Keratinocyte (primary cell): ENCODE measurements around the gene SPTBN5. TPM values are rescaled to one million over a fixed set of nuclear protein-coding genes. Genes with fewer than 3 reads are reported as not detected.

Experiments used
- DNase-seq: peaks from one replicate; pipeline ENCODE4 v3.0.0-alpha.2; 2011; ENCODE audit warnings: low read depth, missing footprints, low spot score
- FAIRE-seq: peaks from 2 replicates; lab custom pipeline; 2011; peaks lifted over from hg19 to GRCh38; lab: Jason Lieb, UNC
- H2AFZ ChIP-seq: 2 replicates; pipeline ENCODE4 v1.6.0; 2012; ENCODE audit warnings: low read length, control low read depth, inconsistent platforms; ENCODE audit not compliant: control insufficient read depth
- H3K27ac ChIP-seq: 2 replicates; pipeline ENCODE4 v1.5.1; 2011; ENCODE audit warnings: low read length; ENCODE audit not compliant: control insufficient read depth, insufficient read depth
- H3K27me3 ChIP-seq: 3 replicates; pipeline ENCODE4 v1.6.0; 2011; ENCODE audit warnings: low read length; ENCODE audit not compliant: control insufficient read depth, insufficient read depth; ENCODE audit errors: extremely low read depth
- H3K36me3 ChIP-seq, 2 experiments: 2 replicates in 1 of 2; 3 replicates in 1 of 2; pipeline ENCODE4 v1.5.1; 2011; ENCODE audit warnings: low read length in 2 of 2, mild to moderate bottlenecking in 1 of 2; ENCODE audit not compliant: control insufficient read depth in 2 of 2, insufficient read depth in 2 of 2; ENCODE audit errors: extremely low read depth in 1 of 2
- H3K4me1 ChIP-seq: 3 replicates; pipeline ENCODE4 v1.5.1; 2011; ENCODE audit warnings: low read length; ENCODE audit not compliant: control insufficient read depth, insufficient read depth; ENCODE audit errors: extremely low read depth
- H3K4me2 ChIP-seq: 3 replicates; pipeline ENCODE4 v1.6.0; 2011; ENCODE audit warnings: low read depth, low read length; ENCODE audit not compliant: control insufficient read depth, insufficient read depth; ENCODE audit errors: extremely low read depth
- H3K4me3 ChIP-seq, 3 experiments: fragments of 200-600 bp in 1 of 3; sonication (generic) in 1 of 3; 2 replicates in 2 of 3; 3 replicates in 1 of 3; pipeline ENCODE4 v1.5.1; 2011 to 2016; ENCODE audit warnings: low read length in 3 of 3, mild to moderate bottlenecking in 3 of 3, control low read depth in 2 of 3, inconsistent platforms in 1 of 3, low read depth in 1 of 3, mixed read lengths in 1 of 3, mixed run types in 1 of 3, moderate library complexity in 1 of 3; ENCODE audit not compliant: control insufficient read depth in 2 of 3, insufficient read depth in 2 of 3; ENCODE audit errors: extremely low read depth in 1 of 3
- H3K79me2 ChIP-seq: 2 replicates; pipeline ENCODE4 v1.6.0; 2012; ENCODE audit warnings: low read length; ENCODE audit not compliant: control insufficient read depth, insufficient read depth
- H3K9ac ChIP-seq: 3 replicates; pipeline ENCODE4 v1.6.0; 2011; ENCODE audit warnings: low read length; ENCODE audit not compliant: control insufficient read depth, insufficient read depth; ENCODE audit errors: extremely low read depth
- H3K9me1 ChIP-seq: 3 replicates; pipeline ENCODE4 v1.6.0; 2011; ENCODE audit warnings: low read length; ENCODE audit not compliant: control insufficient read depth, insufficient read depth; ENCODE audit errors: extremely low read depth
- H3K9me3 ChIP-seq: 2 replicates; pipeline ENCODE4 v1.5.1; 2012; ENCODE audit warnings: low read depth, low read length; ENCODE audit not compliant: control insufficient read depth
- H4K20me1 ChIP-seq: 3 replicates; pipeline ENCODE4 v1.6.0; 2011; ENCODE audit warnings: low read length; ENCODE audit not compliant: control insufficient read depth, insufficient read depth; ENCODE audit errors: extremely low read depth
- CTCF ChIP-seq, 3 experiments: IDR thresholded peaks in 1 of 3; conservative IDR thresholded peaks in 1 of 3; optimal IDR thresholded peaks in 1 of 3; 2 replicates in 2 of 3; 3 replicates in 1 of 3; pipeline versions ENCODE3 to v1.5.1; 2011; ENCODE audit warnings: low read length in 3 of 3, mild to moderate bottlenecking in 3 of 3, moderate library complexity in 2 of 3, control low read depth in 1 of 3, inconsistent platforms in 1 of 3; ENCODE audit not compliant: insufficient read depth in 2 of 3; ENCODE audit errors: extremely low read depth in 1 of 3
- EZH2 ChIP-seq: IDR thresholded peaks from one replicate; pipeline ENCODE4 v1.6.1; 2012; ENCODE audit warnings: inconsistent platforms, mild to moderate bottlenecking, low read length, moderate library complexity
- dilution Hi-C: fragments of 300-500 bp; cut with MboI; formaldehyde crosslinking; loops from one replicate; pipeline ENCODE4 v1.7.0; 2020; ENCODE audit warnings: low sequenced_read_pairs; ENCODE audit not compliant: extremely low pct_ligation_motif_present
- polyA plus RNA-seq, 5 experiments: library from polyadenylated mRNA; depleted of rRNA in 3 of 5; stranded (reverse) in 3 of 5; stranded (forward) in 1 of 5; unstranded in 1 of 5; fragments of >200 nt; gene quantifications; 1 replicate in 1 of 5; 2 replicates in 3 of 5; 3 replicates in 1 of 5; pipeline versions ENCODE4 v1.2.1 to v1.2.3, GENCODE V29; 2011 to 2012; ENCODE audit warnings: missing spikeins in 2 of 5, low read depth in 1 of 5, low replicate concordance in 1 of 5

Gene SPTBN5
- polyA plus RNA-seq, 1 donor (not counting 4 experiments of a cell fraction or from before 2014, with no cell fraction given) = 0.66 TPM

GRCh38 chr15:41817327-41817726, 76.5 kb downstream of the SPTBN5 start:
- no peaks in the 10 kb centered on the region for H3K4me1 ChIP-seq
- no peak overlapping the region for H3K4me3 ChIP-seq
- H3K27ac ChIP-seq = no peak overlapping the region
- no peaks in the 10 kb centered on the region for H3K9me1 ChIP-seq
- H2AFZ ChIP-seq = no peak overlapping the region
- no peaks in the 10 kb centered on the region for H3K27me3 ChIP-seq
- no peaks in the 10 kb centered on the region for H4K20me1 ChIP-seq
- peaks cover 6% of the 10 kb centered on the region for H3K79me2 ChIP-seq
- H3K36me3 ChIP-seq = peaks cover 75 to 92% of the 10 kb centered on the region in 2 experiments
- no peaks in the 10 kb centered on the region for H3K9me3 ChIP-seq
- dilution Hi-C loops = no loop called here
- no peak overlapping the region for H3K4me2 ChIP-seq
- no peak overlapping the region for H3K9ac ChIP-seq
- TF ChIP-seq EZH2 (no peak), CTCF (optimal IDR thresholded peaks at IDR 0.05 in 1 of 3, IDR thresholded peaks at IDR 0.05 in 1 of 3, conservative IDR thresholded peaks at IDR 0.05 in 1 of 3; ENCODE audit: extremely low read depth in 1 of 3, insufficient read depth in 2 of 3, low read length in 3 of 3) (no peak)
- no peak for FAIRE-seq
- DNase-seq = no peak

DNA sequence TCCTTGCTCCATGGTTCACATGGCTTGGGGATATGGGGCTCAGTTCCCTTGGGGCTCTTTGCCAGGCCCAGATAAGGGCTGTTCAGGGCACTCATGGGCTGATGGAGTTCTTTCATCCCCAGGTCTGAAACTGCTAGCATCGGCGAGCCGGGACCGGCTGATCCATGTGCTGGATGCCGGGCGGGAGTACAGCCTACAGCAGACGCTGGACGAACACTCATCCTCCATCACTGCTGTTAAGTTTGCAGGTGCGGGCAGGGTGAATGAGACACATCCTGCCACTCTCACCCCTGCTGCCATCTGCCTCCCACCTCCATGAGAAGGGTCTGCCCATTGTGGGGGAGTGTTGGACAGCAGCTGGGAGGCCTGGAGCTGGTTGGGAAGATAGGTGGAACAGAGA, 77.1 kb downstream of the SPTBN5 start:
- TF ChIP-seq CTCF (optimal IDR thresholded peaks at IDR 0.05 in 1 of 3, IDR thresholded peaks at IDR 0.05 in 1 of 3, conservative IDR thresholded peaks at IDR 0.05 in 1 of 3; ENCODE audit: extremely low read depth in 1 of 3, insufficient read depth in 2 of 3, low read length in 3 of 3) (no peak), EZH2 (no peak)
- Histone ChIP-seq H3K36me3 (peaks cover 77 to 91% of the 10 kb centered on the region in 2 experiments), H3K9ac (no peak overlapping the region), H3K4me3 (no peak overlapping the region), H3K4me1 (no peaks in the 10 kb centered on the region), H3K4me2 (no peak overlapping the region), H3K79me2 (peaks cover 10% of the 10 kb centered on the region), H4K20me1 (no peaks in the 10 kb centered on the region), H3K9me3 (no peaks in the 10 kb centered on the region), H3K9me1 (no peaks in the 10 kb centered on the region), H3K27ac (no peak overlapping the region), H2AFZ (no peak overlapping the region), H3K27me3 (no peaks in the 10 kb centered on the region)
- dilution Hi-C loops = no loop called here
- FAIRE-seq (no peak), DNase-seq (no peak)
